ENCODE measurements around the gene FKBP8. TPM values are rescaled to one million over a fixed set of nuclear protein-coding genes. Genes with fewer than 3 reads are reported as not detected.

The FKBP8 gene
- total RNA-seq, 1 experiment from 2014 or later, result 231 TPM

- no peak for TF ChIP-seq EZH2 (IDR thresholded peaks at IDR 0.05; ENCODE audit: low read depth)
- TF ChIP-seq, protein P1, sequence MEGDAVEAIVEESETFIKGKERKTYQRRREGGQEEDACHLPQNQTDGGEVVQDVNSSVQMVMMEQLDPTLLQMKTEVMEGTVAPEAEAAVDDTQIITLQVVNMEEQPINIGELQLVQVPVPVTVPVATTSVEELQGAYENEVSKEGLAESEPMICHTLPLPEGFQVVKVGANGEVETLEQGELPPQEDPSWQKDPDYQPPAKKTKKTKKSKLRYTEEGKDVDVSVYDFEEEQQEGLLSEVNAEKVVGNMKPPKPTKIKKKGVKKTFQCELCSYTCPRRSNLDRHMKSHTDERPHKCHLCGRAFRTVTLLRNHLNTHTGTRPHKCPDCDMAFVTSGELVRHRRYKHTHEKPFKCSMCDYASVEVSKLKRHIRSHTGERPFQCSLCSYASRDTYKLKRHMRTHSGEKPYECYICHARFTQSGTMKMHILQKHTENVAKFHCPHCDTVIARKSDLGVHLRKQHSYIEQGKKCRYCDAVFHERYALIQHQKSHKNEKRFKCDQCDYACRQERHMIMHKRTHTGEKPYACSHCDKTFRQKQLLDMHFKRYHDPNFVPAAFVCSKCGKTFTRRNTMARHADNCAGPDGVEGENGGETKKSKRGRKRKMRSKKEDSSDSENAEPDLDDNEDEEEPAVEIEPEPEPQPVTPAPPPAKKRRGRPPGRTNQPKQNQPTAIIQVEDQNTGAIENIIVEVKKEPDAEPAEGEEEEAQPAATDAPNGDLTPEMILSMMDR (conservative IDR thresholded peaks at IDR 0.05), result no peak
Observed at GRCh38 chr19:18558604-18559003, 15.2 kb upstream of the FKBP8 start.

DNA sequence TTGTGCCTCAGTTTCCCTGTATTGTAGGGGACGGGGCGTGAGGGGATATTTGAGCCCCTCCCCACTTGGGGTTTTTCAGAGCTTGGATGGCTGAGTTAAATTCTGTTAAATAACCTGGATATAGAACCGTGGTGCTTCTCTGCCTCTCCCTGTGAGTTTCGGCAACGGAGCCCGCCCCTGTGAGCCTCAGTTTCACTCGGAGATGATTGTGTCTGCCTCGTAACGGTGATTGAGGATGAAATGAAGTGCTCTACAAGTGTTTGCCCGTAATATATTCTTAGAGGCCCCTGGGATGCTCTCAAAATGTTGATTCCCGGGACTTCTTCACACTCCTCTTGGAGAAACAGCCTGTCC lies 14.8 kb upstream of the FKBP8 start:
- Histone ChIP-seq H3K4me1 (replicated peaks; ENCODE audit: insufficient read depth) (0 out of 2 replicates have a peak, but pooled peaks cover 10% of the 10 kb centered on the region), H3K36me3 (ENCODE audit: low read depth) (0 out of 2 replicates have a peak, but pooled peaks cover 5% of the 10 kb centered on the region), H3K9me2 (ENCODE audit: insufficient read depth) (no peaks in the 10 kb centered on the region), H3K27me3 (ENCODE audit: insufficient read depth, low read depth) (no peaks in the 10 kb centered on the region), H3F3A (ENCODE audit: insufficient read depth, low read depth) (peaks cover 38% of the 10 kb centered on the region; the same call in 1 of the 2 replicates), H2AFZ (peak overlapping the region; percentile 89), H3K4me3 (peak overlapping the region; percentile 95), H3K79me2 (ENCODE audit: low read depth) (peaks cover 37% of the 10 kb centered on the region), H3K4me2 (peak overlapping the region; percentile 98), H4K20me1 (ENCODE audit: insufficient read depth) (no peaks in the 10 kb centered on the region), H3K9me3 (ENCODE audit: insufficient read depth, low read depth) (no peaks in the 10 kb centered on the region), H3K27ac (peak overlapping the region; percentile 78)
- BruUV-seq (replicated peaks), result no TSS peak
- CTCF ChIA-PET, result interaction anchor here (0.6 to 1.1 kb wide), 6 partner anchors 13 to 429 kb away, joined by 3 to 10 read pairs (median 9); no protein-coding TSS in a partner anchor
- no peak for TF ChIP-seq EZH2 (IDR thresholded peaks at IDR 0.05; ENCODE audit: low read depth)
- TF ChIP-seq, protein P1 (conservative IDR thresholded peaks at IDR 0.05), result no peak
- POLR2A ChIA-PET (ENCODE audit: unreplicated experiment), result interaction anchor here (0.6 kb wide), 3 partner anchors 13 to 131 kb away, joined by 3 to 14 read pairs (median 8); no protein-coding TSS in a partner anchor
- intact Hi-C loops (cut with micrococcal nuclease; ENCODE audit: unreplicated experiment), result no loop called here
- no peak for DNase-seq

More at GRCh38 chr19:18558604-18559003, 15.2 kb upstream of the FKBP8 start:
- H3K9me2 ChIP-seq (ENCODE audit: insufficient read depth), result no peaks in the 10 kb centered on the region
- DNase-seq, result no peak
- 0 out of 2 replicates have a peak, but pooled peaks cover 10% of the 10 kb centered on the region for H3K4me1 ChIP-seq (replicated peaks; ENCODE audit: insufficient read depth)
- peak overlapping the region; percentile 89; the same call in 1 of the 2 replicates for H2AFZ ChIP-seq
- H4K20me1 ChIP-seq (ENCODE audit: insufficient read depth), result no peaks in the 10 kb centered on the region
- H3K27me3 ChIP-seq (ENCODE audit: insufficient read depth, low read depth), result no peaks in the 10 kb centered on the region
- peak overlapping the region; percentile 78 for H3K27ac ChIP-seq
- no peaks in the 10 kb centered on the region for H3K9me3 ChIP-seq (ENCODE audit: insufficient read depth, low read depth)
- TSS peak; percentile 49 for BruUV-seq (replicated peaks)
- peaks cover 37% of the 10 kb centered on the region for H3K79me2 ChIP-seq (ENCODE audit: low read depth)
- H3F3A ChIP-seq (ENCODE audit: insufficient read depth, low read depth), result peaks cover 38% of the 10 kb centered on the region; the same call in 1 of the 2 replicates
- ChIA-PET CTCF (interaction anchor here (0.6 kb wide), 4 partner anchors 12 to 428 kb away, joined by 3 to 10 read pairs (median 9); no protein-coding TSS in a partner anchor), POLR2A (ENCODE audit: unreplicated experiment) (interaction anchor here (0.6 kb wide), 3 partner anchors 13 to 132 kb away, joined by 3 to 14 read pairs (median 8); no protein-coding TSS in a partner anchor)
- H3K4me2 ChIP-seq, result peak overlapping the region; percentile 98
- H3K4me3 ChIP-seq, result peak overlapping the region; percentile 95
- H3K36me3 ChIP-seq (ENCODE audit: low read depth), result 0 out of 2 replicates have a peak, but pooled peaks cover 5% of the 10 kb centered on the region
- intact Hi-C loops (cut with micrococcal nuclease; ENCODE audit: unreplicated experiment), result no loop called here

DNA sequence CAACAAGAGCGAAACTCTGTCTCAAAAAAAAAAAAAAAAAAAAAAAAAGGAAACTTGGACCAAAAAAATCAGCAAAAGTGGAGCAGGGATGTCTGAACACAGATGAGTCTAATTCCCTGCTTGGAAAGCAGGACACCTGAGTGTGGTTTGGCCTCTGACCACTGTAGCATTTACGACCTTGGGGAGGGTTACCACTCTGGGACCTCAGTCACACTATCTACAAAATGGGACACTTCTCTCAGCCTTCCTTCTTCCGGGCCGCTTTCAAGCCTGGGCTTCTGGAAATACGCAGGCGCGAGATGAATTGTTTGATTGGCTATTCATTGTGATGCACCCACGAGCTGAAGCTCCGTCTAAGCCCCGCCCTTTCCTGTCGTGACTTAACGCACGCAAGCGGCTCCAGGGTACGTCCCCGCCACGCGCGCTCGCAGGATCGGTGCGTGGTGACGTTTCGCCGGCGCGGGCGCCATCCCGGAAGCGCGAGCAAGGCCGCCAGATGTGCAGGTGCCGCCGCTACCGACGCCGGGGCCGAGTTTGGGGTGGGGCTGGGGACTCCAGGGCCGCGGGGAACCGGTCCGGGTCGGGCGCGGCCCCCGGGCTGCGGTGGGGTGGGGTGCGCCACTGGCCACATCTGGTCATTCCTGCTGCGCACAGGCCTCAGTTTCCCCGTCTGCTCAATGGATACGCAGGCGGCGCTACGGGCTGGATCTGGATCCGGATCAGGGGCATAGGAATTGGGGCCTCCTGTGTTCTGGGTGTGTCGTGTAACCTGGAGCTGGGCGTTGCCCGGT lies 14.2 kb upstream of the FKBP8 start, which contains the start of gene KXD1:
Gene KXD1 (plus strand): TSS at position 460 of the 791 bp plus-strand sequence. CDS start 4,187 bp downstream, outside the sequence.
- Histone ChIP-seq H3K36me3 (ENCODE audit: low read depth) (0 out of 2 replicates have a peak, but pooled peaks cover 5% of the 10 kb centered on the region), H3K4me1 (replicated peaks; ENCODE audit: insufficient read depth) (0 out of 2 replicates have a peak, but pooled peaks cover 10% of the 10 kb centered on the region), H3K9me2 (ENCODE audit: insufficient read depth) (no peaks in the 10 kb centered on the region), H3F3A (ENCODE audit: insufficient read depth, low read depth) (peaks cover 38% of the 10 kb centered on the region; the same call in 1 of the 2 replicates), H3K27ac (peak within 1 kb of the TSS; percentile 78), H3K79me2 (ENCODE audit: low read depth) (peaks cover 37% of the 10 kb centered on the region), H4K20me1 (ENCODE audit: insufficient read depth) (no peaks in the 10 kb centered on the region), H3K4me3 (peak within 1 kb of the TSS; percentile 95), H3K27me3 (ENCODE audit: insufficient read depth, low read depth) (no peaks in the 10 kb centered on the region), H3K9me3 (ENCODE audit: insufficient read depth, low read depth) (no peaks in the 10 kb centered on the region), H2AFZ (peak within 1 kb of the TSS; percentile 89), H3K4me2 (peak within 1 kb of the TSS; percentile 98)
- DNase-seq, result peak; percentile 93 to 94
- TF ChIP-seq, protein P1 (conservative IDR thresholded peaks at IDR 0.05), result 0 out of 2 replicates have a peak, but pooled peaks have one; percentile 17
- no peak for TF ChIP-seq EZH2 (IDR thresholded peaks at IDR 0.05; ENCODE audit: low read depth)
- CTCF ChIA-PET, result interaction anchor here (1.0 to 1.1 kb wide), 2 partner anchors 14 to 61 kb away, joined by 5 to 10 read pairs; no protein-coding TSS in a partner anchor
- intact Hi-C loops (cut with micrococcal nuclease; ENCODE audit: unreplicated experiment), result loop anchor here (1.0 kb wide), 1 partner anchor 35 kb away; the partner anchor contains the start of gene ELL
- BruUV-seq (replicated peaks), result no TSS peak
- POLR2A ChIA-PET (ENCODE audit: unreplicated experiment), result interaction anchor here (0.6 to 0.7 kb wide), 4 partner anchors 14 to 195 kb away, joined by 3 to 5 read pairs (median 4); no protein-coding TSS in a partner anchor
